CD14-positive monocyte (primary cell): Measurements from ENCODE around the gene WNT7A. TPM values are rescaled to one million over a fixed set of nuclear protein-coding genes. Genes with fewer than 3 reads are reported as not detected.

Experiments
- DNase-seq, 3 donors: peaks; one replicate each; pipeline ENCODE4 v3.0.0-alpha.2; 2011 to 2022
- H2AFZ ChIP-seq: 2 replicates; pipeline ENCODE4 v1.6.0; 2012; ENCODE audit warnings: mild to moderate bottlenecking, low read depth, low read length, inconsistent platforms; ENCODE audit not compliant: insufficient read depth, poor library complexity, severe bottlenecking
- H3K27ac ChIP-seq, 2 donors: 1 replicate in 1 of 2; 2 replicates in 1 of 2; pipeline ENCODE4 v1.5.1; 2012 to 2013; ENCODE audit warnings: low read length in 2 of 2, control low read depth in 1 of 2, inconsistent platforms in 1 of 2, low read depth in 1 of 2, mild to moderate bottlenecking in 1 of 2
- H3K27me3 ChIP-seq, 2 donors: one replicate each; pipeline versions ENCODE4 v1.6.0 to v1.6.1; 2011 to 2013; ENCODE audit warnings: low read length in 2 of 2; ENCODE audit not compliant: control insufficient read depth in 2 of 2, insufficient read depth in 2 of 2
- H3K36me3 ChIP-seq, 2 donors: replicated peaks in 1 of 2; 1 replicate in 1 of 2; 2 replicates in 1 of 2; pipeline versions ENCODE4 v1.5.1 to v1.6.1; 2012 to 2013; ENCODE audit warnings: low read length in 2 of 2, control low read depth in 1 of 2, inconsistent platforms in 1 of 2, mild to moderate bottlenecking in 1 of 2; ENCODE audit not compliant: insufficient read depth in 2 of 2, control insufficient read depth in 1 of 2
- H3K4me1 ChIP-seq, 2 donors: 1 replicate in 1 of 2; 2 replicates in 1 of 2; pipeline versions ENCODE4 v1.5.1 to v1.6.1; 2012 to 2013; ENCODE audit warnings: low read length in 2 of 2, control low read depth in 1 of 2, inconsistent platforms in 1 of 2, mild to moderate bottlenecking in 1 of 2, moderate library complexity in 1 of 2; ENCODE audit not compliant: insufficient read depth in 2 of 2, control insufficient read depth in 1 of 2
- H3K4me2 ChIP-seq: replicated peaks from 2 replicates; pipeline ENCODE3; 2012; ENCODE audit warnings: low read length, moderate library complexity, mild to moderate bottlenecking; ENCODE audit not compliant: poor library complexity, severe bottlenecking; ENCODE audit errors: extremely low read depth
- H3K4me3 ChIP-seq, 3 experiments: fragments of 200-600 bp in 1 of 3; sonication (generic) in 1 of 3; replicated peaks in 1 of 3; 1 replicate in 2 of 3; 2 replicates in 1 of 3; pipeline ENCODE4 v1.5.1; 2011 to 2013; ENCODE audit warnings: low read length in 3 of 3, mild to moderate bottlenecking in 3 of 3, control low read depth in 2 of 3, low read depth in 2 of 3, inconsistent platforms in 1 of 3, moderate library complexity in 1 of 3
- H3K79me2 ChIP-seq: 2 replicates; pipeline ENCODE4 v1.6.0; 2012; ENCODE audit warnings: mild to moderate bottlenecking, control low read depth, inconsistent platforms, low read length, moderate library complexity; ENCODE audit not compliant: insufficient read depth
- H3K9ac ChIP-seq: 2 replicates; pipeline ENCODE4 v1.6.0; 2017; ENCODE audit warnings: low read length, mild to moderate bottlenecking; ENCODE audit not compliant: insufficient read depth, poor library complexity, severe bottlenecking
- H3K9me3 ChIP-seq, 2 donors: replicated peaks in 1 of 2; 1 replicate in 1 of 2; 2 replicates in 1 of 2; pipeline versions ENCODE4 v1.5.1 to v1.6.1; 2012 to 2013; ENCODE audit warnings: low read length in 2 of 2, control low read depth in 1 of 2; ENCODE audit not compliant: control insufficient read depth in 1 of 2, insufficient read depth in 1 of 2
- H4K20me1 ChIP-seq: 2 replicates; pipeline ENCODE4 v1.6.0; 2012; ENCODE audit warnings: mild to moderate bottlenecking, low read length, control low read depth, moderate library complexity; ENCODE audit not compliant: insufficient read depth
- H3K27ac Mint-ChIP-seq, 7 donors: one replicate each; pipeline ENCODE4 v1.8.0; 2020; ENCODE audit warnings: mild to moderate bottlenecking in 7 of 7, mixed read lengths in 7 of 7, moderate library complexity in 6 of 7, inconsistent platforms in 2 of 7
- H3K27me3 Mint-ChIP-seq, 3 donors: one replicate each; pipeline ENCODE4 v1.8.0; 2021 to 2022; ENCODE audit warnings: low read depth in 3 of 3, mild to moderate bottlenecking in 3 of 3, mixed read lengths in 3 of 3, moderate library complexity in 3 of 3, inconsistent platforms in 1 of 3
- H3K36me3 Mint-ChIP-seq, 2 donors: one replicate each; pipeline ENCODE4 v1.8.0; 2020; ENCODE audit warnings: mixed read lengths in 2 of 2, inconsistent platforms in 1 of 2, mild to moderate bottlenecking in 1 of 2
- H3K4me1 Mint-ChIP-seq: one replicate; pipeline ENCODE4 v1.8.0; 2020; ENCODE audit warnings: mild to moderate bottlenecking, mixed read lengths
- H3K4me3 Mint-ChIP-seq, 2 donors: one replicate each; pipeline ENCODE4 v1.8.0; 2020; ENCODE audit warnings: mild to moderate bottlenecking in 2 of 2, mixed read lengths in 2 of 2, moderate library complexity in 1 of 2
- H3K9me3 Mint-ChIP-seq, 7 donors: one replicate each; pipeline ENCODE4 v1.8.0; 2020 to 2022; ENCODE audit warnings: mixed read lengths in 7 of 7, mild to moderate bottlenecking in 6 of 7, moderate library complexity in 6 of 7, inconsistent platforms in 2 of 7
- WGBS: methylation state at CpG from one replicate; pipeline ENCODE4 v1.1.5; 2013; ENCODE audit warnings: missing lambda C conversion rate; ENCODE audit not compliant: insufficient coverage; 5-methylcytosine and 5-hydroxymethylcytosine counted together
- intact Hi-C, 2 donors: fragments of 100-400 bp; cut with micrococcal nuclease; formaldehyde crosslinking; loops; one replicate each; pipeline versions ENCODE4 v1.15.0 to v1.15.1; 2023
- polyA plus RNA-seq, 3 donors: library from polyadenylated mRNA; depleted of rRNA in 1 of 3; unstranded in 2 of 3; stranded (reverse) in 1 of 3; fragments of 300-500 nt in 2 of 3; fragments of >200 nt in 1 of 3; fragmentation: Illumina TruSeq in 2 of 3; gene quantifications; 1 replicate in 2 of 3; 2 replicates in 1 of 3; pipeline ENCODE4 v1.2.3, GENCODE V29; 2012 to 2021
- TF ChIP-seq, protein P1 (sequence below): fragments of 200-600 bp; IDR thresholded peaks from one replicate; pipeline ENCODE4 v1.8.0; 2022; ENCODE audit warnings: antibody characterized with exemption, mild to moderate bottlenecking

WNT7A gene
- polyA plus RNA-seq, 3 donors = not detected

GRCh38 chr3:13793451-13793850, 86.4 kb downstream of the WNT7A start:
- no peaks in the 10 kb centered on the region for H3K4me1 ChIP-seq
- peaks cover 0 to 4% of the 10 kb centered on the region in 2 donors for H3K27me3 ChIP-seq
- TF ChIP-seq, protein P1, sequence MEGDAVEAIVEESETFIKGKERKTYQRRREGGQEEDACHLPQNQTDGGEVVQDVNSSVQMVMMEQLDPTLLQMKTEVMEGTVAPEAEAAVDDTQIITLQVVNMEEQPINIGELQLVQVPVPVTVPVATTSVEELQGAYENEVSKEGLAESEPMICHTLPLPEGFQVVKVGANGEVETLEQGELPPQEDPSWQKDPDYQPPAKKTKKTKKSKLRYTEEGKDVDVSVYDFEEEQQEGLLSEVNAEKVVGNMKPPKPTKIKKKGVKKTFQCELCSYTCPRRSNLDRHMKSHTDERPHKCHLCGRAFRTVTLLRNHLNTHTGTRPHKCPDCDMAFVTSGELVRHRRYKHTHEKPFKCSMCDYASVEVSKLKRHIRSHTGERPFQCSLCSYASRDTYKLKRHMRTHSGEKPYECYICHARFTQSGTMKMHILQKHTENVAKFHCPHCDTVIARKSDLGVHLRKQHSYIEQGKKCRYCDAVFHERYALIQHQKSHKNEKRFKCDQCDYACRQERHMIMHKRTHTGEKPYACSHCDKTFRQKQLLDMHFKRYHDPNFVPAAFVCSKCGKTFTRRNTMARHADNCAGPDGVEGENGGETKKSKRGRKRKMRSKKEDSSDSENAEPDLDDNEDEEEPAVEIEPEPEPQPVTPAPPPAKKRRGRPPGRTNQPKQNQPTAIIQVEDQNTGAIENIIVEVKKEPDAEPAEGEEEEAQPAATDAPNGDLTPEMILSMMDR = no peak
- Mint-ChIP-seq H3K4me3 (no peak overlapping the region), H3K4me1 (no peaks in the 10 kb centered on the region), H3K9me3 (peaks cover 0 to 1% (median 0%) of the 10 kb centered on the region in 7 donors), H3K27me3 (peaks cover 6 to 16% (median 11%) of the 10 kb centered on the region in 3 donors), H3K36me3 (no peaks in the 10 kb centered on the region), H3K27ac (no peak overlapping the region)
- no peak overlapping the region for H2AFZ ChIP-seq
- H3K9ac ChIP-seq = no peak overlapping the region
- no peak overlapping the region for H3K4me2 ChIP-seq
- 89% methylated on average over 11 of the region's 12 CpGs for WGBS
- H3K9me3 ChIP-seq = no peaks in the 10 kb centered on the region
- H3K79me2 ChIP-seq = no peaks in the 10 kb centered on the region
- intact Hi-C loops = no loop called here
- no peaks in the 10 kb centered on the region for H3K36me3 ChIP-seq
- no peak overlapping the region for H3K4me3 ChIP-seq
- DNase-seq = no peak
- no peak overlapping the region for H3K27ac ChIP-seq
- H4K20me1 ChIP-seq = no peaks in the 10 kb centered on the region

DNA sequence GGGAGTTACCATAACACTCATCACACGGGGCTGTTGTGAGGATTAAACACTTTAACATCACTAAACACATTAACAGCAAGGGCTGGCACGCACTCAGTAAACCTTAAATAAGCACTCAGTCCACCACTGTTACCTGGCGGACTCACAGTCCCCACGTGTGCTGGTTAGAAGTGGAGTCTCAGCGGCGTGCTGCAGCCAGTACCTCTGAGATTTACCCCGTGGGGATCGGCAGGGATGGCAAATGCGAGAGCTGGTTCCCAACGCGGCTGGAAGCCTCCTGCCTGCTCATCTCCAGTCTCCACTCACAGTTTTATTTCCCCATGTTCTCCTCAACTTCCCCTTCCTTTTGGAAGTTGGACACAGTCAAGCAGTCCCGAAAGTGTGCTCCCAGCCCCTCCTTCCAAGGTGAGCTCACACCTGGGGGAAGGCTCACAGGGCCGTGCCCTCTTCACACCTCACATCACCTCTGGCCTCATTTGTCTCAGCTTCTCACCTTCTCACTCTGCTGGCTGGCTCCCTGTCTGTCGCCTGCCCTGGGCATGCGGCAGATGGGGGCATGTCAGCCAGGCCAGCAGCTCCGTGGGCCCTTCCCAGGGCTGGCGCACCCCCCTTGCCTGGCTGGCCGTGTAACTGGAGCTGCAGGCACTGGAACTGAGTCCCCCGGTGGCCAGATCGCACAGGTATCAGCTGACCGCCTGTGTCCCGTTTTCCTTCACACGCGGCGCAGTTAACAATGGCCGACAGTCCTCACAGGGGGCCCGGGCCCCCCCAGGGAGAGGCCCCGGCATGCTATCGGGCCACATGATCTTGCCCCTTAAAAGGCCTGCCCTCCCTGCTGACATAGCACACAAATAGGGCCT, 87.1 kb downstream of the WNT7A start:
- Histone ChIP-seq H3K9me3 (no peaks in the 10 kb centered on the region), H3K4me1 (no peaks in the 10 kb centered on the region), H3K4me3 (no peak overlapping the region), H2AFZ (no peak overlapping the region), H3K9ac (no peak overlapping the region), H3K27ac (no peak overlapping the region), H3K36me3 (no peaks in the 10 kb centered on the region), H3K27me3 (peaks cover 0 to 4% of the 10 kb centered on the region in 2 donors), H3K79me2 (no peaks in the 10 kb centered on the region), H4K20me1 (no peaks in the 10 kb centered on the region), H3K4me2 (no peak overlapping the region)
- no peak overlapping the region for H3K27ac Mint-ChIP-seq
- H3K4me3 Mint-ChIP-seq = no peak overlapping the region
- intact Hi-C loops = no loop called here
- H3K36me3 Mint-ChIP-seq = no peaks in the 10 kb centered on the region
- TF ChIP-seq, protein P1 = no peak
- H3K27me3 Mint-ChIP-seq = peaks cover 6 to 16% (median 11%) of the 10 kb centered on the region in 3 donors
- peaks cover 0 to 1% (median 0%) of the 10 kb centered on the region in 7 donors for H3K9me3 Mint-ChIP-seq
- H3K4me1 Mint-ChIP-seq = no peaks in the 10 kb centered on the region
- 93% methylated on average over 29 of the region's 29 CpGs for WGBS
- DNase-seq = no peak
